IMR-90 (cell line): Measurements from ENCODE around the gene KIF6. TPM values are rescaled to one million over a fixed set of nuclear protein-coding genes. Genes with fewer than 3 reads are reported as not detected.

Experiments
- ATAC-seq: fragments of 200-7000 bp; cut with Tn5 transposase; 2 replicates; pipeline ENCODE4 v1.9.1; 2020; ENCODE audit warnings: low read depth, mild to moderate bottlenecking, moderate library complexity
- BruUV-seq: library from RNA; stranded (reverse); fragments of 400-500 nt; replicated peaks from 2 replicates; lab custom pipeline; 2021; lab: Mats Ljungman, UMichigan
- CTCF ChIA-PET: fragments of 300-600 bp; formaldehyde crosslinking; extraction: SDS; loops from one replicate; lab custom pipeline; 2021; ENCODE audit warnings: antibody characterized with exemption; lab: Yijun Ruan, JAX
- POLR2A ChIA-PET: fragments of 300-600 bp; sonication (Branson Sonifier 250); formaldehyde crosslinking; loops from one replicate; lab custom pipeline; 2022; ENCODE audit warnings: antibody characterized with exemption; ENCODE audit not compliant: unreplicated experiment; lab: Charles Lee
- DNase-seq: peaks from one replicate; pipeline ENCODE4 v3.0.0; 2013
- H2AFZ ChIP-seq: replicated peaks from 2 replicates; pipeline ENCODE3; 2013; ENCODE audit warnings: low read length, mild to moderate bottlenecking; ENCODE audit not compliant: poor library complexity
- H2AK5ac ChIP-seq: 2 replicates; pipeline ENCODE4 v1.6.1; 2013; ENCODE audit warnings: low read depth, low read length, inconsistent platforms
- H2AK9ac ChIP-seq: replicated peaks from 2 replicates; pipeline ENCODE3; 2013; ENCODE audit warnings: mild to moderate bottlenecking, low read depth, low read length, moderate library complexity; ENCODE audit not compliant: poor library complexity
- H2BK120ac ChIP-seq: 2 replicates; pipeline ENCODE4 v1.6.1; 2013; ENCODE audit warnings: low read depth, low read length, inconsistent platforms
- H2BK15ac ChIP-seq: 3 replicates; pipeline ENCODE4 v1.6.1; 2013; ENCODE audit warnings: low read depth, low read length, inconsistent platforms
- H2BK20ac ChIP-seq: 2 replicates; pipeline ENCODE4 v1.6.1; 2013; ENCODE audit warnings: low read depth, mild to moderate bottlenecking, inconsistent platforms, low read length, moderate library complexity
- H2BK5ac ChIP-seq: 2 replicates; pipeline ENCODE4 v1.6.1; 2013; ENCODE audit warnings: mild to moderate bottlenecking, low read depth, low read length, inconsistent platforms; ENCODE audit not compliant: poor library complexity, severe bottlenecking
- H3K14ac ChIP-seq: replicated peaks from 2 replicates; pipeline ENCODE4 v1.6.1; 2013; ENCODE audit warnings: low read depth, low read length, inconsistent platforms
- H3K18ac ChIP-seq: 2 replicates; pipeline ENCODE4 v1.6.1; 2013; ENCODE audit warnings: low read depth, low read length, control low read depth
- H3K23ac ChIP-seq: 2 replicates; pipeline ENCODE4 v1.6.1; 2013; ENCODE audit warnings: low read depth, low read length, inconsistent platforms
- H3K27ac ChIP-seq: 2 replicates; pipeline ENCODE4 v1.5.1; 2013; ENCODE audit warnings: mild to moderate bottlenecking, control low read depth, low read length; ENCODE audit not compliant: insufficient read depth
- H3K27me3 ChIP-seq: 2 replicates; pipeline ENCODE4 v1.6.1; 2013; ENCODE audit warnings: low read length; ENCODE audit not compliant: control insufficient read depth, insufficient read depth
- H3K36me3 ChIP-seq: 2 replicates; pipeline ENCODE4 v1.6.1; 2013; ENCODE audit warnings: low read length, mixed read lengths; ENCODE audit not compliant: control insufficient read depth, insufficient read depth
- H3K4ac ChIP-seq: 2 replicates; pipeline ENCODE4 v1.6.1; 2013; ENCODE audit warnings: low read depth, low read length, inconsistent platforms
- H3K4me1 ChIP-seq: 2 replicates; pipeline ENCODE4 v1.6.1; 2013; ENCODE audit warnings: low read length, mixed read lengths; ENCODE audit not compliant: control insufficient read depth, insufficient read depth
- H3K4me2 ChIP-seq: 2 replicates; pipeline ENCODE4 v1.6.1; 2013; ENCODE audit warnings: low read depth, mild to moderate bottlenecking, control low read depth, low read length, moderate library complexity
- H3K4me3 ChIP-seq: 2 replicates; pipeline ENCODE4 v1.5.1; 2013; ENCODE audit warnings: low read depth, mild to moderate bottlenecking, control low read depth, low read length, moderate library complexity; ENCODE audit not compliant: insufficient read depth
- H3K56ac ChIP-seq: 2 replicates; pipeline ENCODE4 v1.6.1; 2013; ENCODE audit warnings: low read length, inconsistent platforms; ENCODE audit not compliant: insufficient read depth; ENCODE audit errors: extremely low read depth
- H3K79me1 ChIP-seq, 2 experiments: 2 replicates each; pipeline ENCODE4 v1.6.1; 2013; ENCODE audit warnings: low read length in 2 of 2, inconsistent platforms in 1 of 2, low read depth in 1 of 2
- H3K9ac ChIP-seq: 2 replicates; pipeline ENCODE4 v1.6.1; 2013; ENCODE audit warnings: low read depth, low read length, control low read depth
- H3K9me1 ChIP-seq: 2 replicates; pipeline ENCODE4 v1.6.1; 2013; ENCODE audit warnings: low read length, inconsistent platforms; ENCODE audit not compliant: insufficient read depth
- H3K9me3 ChIP-seq: 2 replicates; pipeline ENCODE4 v1.6.1; 2013; ENCODE audit warnings: low read length; ENCODE audit not compliant: control insufficient read depth, insufficient read depth
- H4K20me1 ChIP-seq: 2 replicates; pipeline ENCODE4 v1.6.1; 2013; ENCODE audit warnings: low read length, inconsistent platforms; ENCODE audit not compliant: insufficient read depth
- H4K5ac ChIP-seq: 2 replicates; pipeline ENCODE4 v1.6.1; 2013; ENCODE audit warnings: mild to moderate bottlenecking, low read depth, low read length, control low read depth
- H4K8ac ChIP-seq, 2 experiments: 2 replicates each; pipeline ENCODE4 v1.6.1; 2013; ENCODE audit warnings: low read depth in 2 of 2, low read length in 2 of 2, control low read depth in 1 of 2, inconsistent platforms in 1 of 2
- H4K91ac ChIP-seq: 2 replicates; pipeline ENCODE4 v1.6.1; 2013; ENCODE audit warnings: low read depth, low read length, inconsistent platforms; ENCODE audit not compliant: insufficient read depth
- BHLHE40 ChIP-seq: fragments of 150-350 bp; IDR thresholded peaks from 2 replicates; pipeline ENCODE4 v1.6.1; 2016; ENCODE audit warnings: mild to moderate bottlenecking, low read depth, low read length
- CEBPB ChIP-seq: IDR thresholded peaks from 2 replicates; pipeline ENCODE4 v1.6.1; 2012; ENCODE audit warnings: low read depth, low read length, improper control_type of control experiment
- CTCF ChIP-seq: conservative IDR thresholded peaks from 2 replicates; pipeline ENCODE4 v1.5.1; 2012; ENCODE audit warnings: mild to moderate bottlenecking, low read depth, low read length, improper control_type of control experiment
- ELK1 ChIP-seq: fragments of 150-350 bp; IDR thresholded peaks from 2 replicates; pipeline ENCODE4 v1.6.1; 2016; ENCODE audit warnings: low read depth, mild to moderate bottlenecking, low read length, moderate library complexity, borderline replicate concordance
- FOS ChIP-seq: fragments of 150-350 bp; IDR thresholded peaks from 2 replicates; pipeline ENCODE4 v1.6.1; 2016; ENCODE audit warnings: low read depth, low read length
- MAFK ChIP-seq: IDR thresholded peaks from 2 replicates; pipeline ENCODE4 v1.6.1; 2012; ENCODE audit warnings: low read depth, low read length, improper control_type of control experiment
- MXI1 ChIP-seq: IDR thresholded peaks from 2 replicates; pipeline ENCODE4 v1.6.1; 2012; ENCODE audit warnings: low read depth, mild to moderate bottlenecking, low read length, moderate library complexity, borderline replicate concordance
- NFE2L2 ChIP-seq: fragments of 150-350 bp; IDR thresholded peaks from 2 replicates; pipeline ENCODE4 v1.6.1; 2016; ENCODE audit warnings: low read depth, mild to moderate bottlenecking, low read length
- POLR2A ChIP-seq: IDR thresholded peaks from 2 replicates; pipeline ENCODE4 v1.6.1; 2012; ENCODE audit warnings: mild to moderate bottlenecking, low read depth, low read length
- RCOR1 ChIP-seq: IDR thresholded peaks from 2 replicates; pipeline ENCODE4 v1.6.1; 2012; ENCODE audit warnings: mild to moderate bottlenecking, low read length, improper control_type of control experiment; ENCODE audit not compliant: insufficient replicate concordance
- SMC3 ChIP-seq: fragments of 150-350 bp; IDR thresholded peaks from 2 replicates; pipeline ENCODE4 v1.6.1; 2016; ENCODE audit warnings: low read depth, mild to moderate bottlenecking, antibody characterized with exemption, low read length, moderate library complexity
- USF2 ChIP-seq: fragments of 150-350 bp; IDR thresholded peaks from 2 replicates; pipeline ENCODE4 v1.6.1; 2017; ENCODE audit warnings: mild to moderate bottlenecking, antibody characterized with exemption, low read length, low read depth
- WGBS, 2 experiments: methylation state at CpG; one replicate each; pipeline versions ENCODE4 v1.1.5 to v1.1.7; 2013; ENCODE audit warnings: missing lambda C conversion rate in 2 of 2; ENCODE audit not compliant: insufficient read length in 1 of 2; ENCODE audit errors: extremely low coverage in 2 of 2; 5-methylcytosine and 5-hydroxymethylcytosine counted together
- dilution Hi-C: fragments of 300-500 bp; cut with HindIII; formaldehyde crosslinking; loops from one replicate; pipeline ENCODE4 v1.14.3; 2018; ENCODE audit warnings: low sequenced_read_pairs; ENCODE audit not compliant: unreplicated experiment
- in situ Hi-C: fragments of 300-500 bp; cut with MboI; formaldehyde crosslinking; loops from 3 replicates; pipeline ENCODE4 v1.14.3; 2019; ENCODE audit warnings: low sequenced_read_pairs, inconsistent platforms, mixed read lengths
- intact Hi-C: fragments of 100-400 bp; cut with micrococcal nuclease; formaldehyde crosslinking; loops from 2 replicates; pipeline ENCODE4 v1.10.0; 2022
- polyA plus RNA-seq, 3 experiments: library from polyadenylated mRNA; depleted of rRNA; stranded (reverse); fragments of >200 nt; gene quantifications; 2 replicates each; pipeline ENCODE4 v1.2.3, GENCODE V29; 2012; ENCODE audit warnings: low replicate concordance in 1 of 3
- total RNA-seq: library from RNA; depleted of rRNA; stranded (reverse); fragments of >200 nt; gene quantifications from 2 replicates; pipeline ENCODE4 v1.2.3, GENCODE V29; 2012

Gene KIF6
- total and polyA plus RNA-seq, 2 of the 4 experiments (the other 2 are of a cell fraction): under 0.01 to 0.10 TPM

DNA sequence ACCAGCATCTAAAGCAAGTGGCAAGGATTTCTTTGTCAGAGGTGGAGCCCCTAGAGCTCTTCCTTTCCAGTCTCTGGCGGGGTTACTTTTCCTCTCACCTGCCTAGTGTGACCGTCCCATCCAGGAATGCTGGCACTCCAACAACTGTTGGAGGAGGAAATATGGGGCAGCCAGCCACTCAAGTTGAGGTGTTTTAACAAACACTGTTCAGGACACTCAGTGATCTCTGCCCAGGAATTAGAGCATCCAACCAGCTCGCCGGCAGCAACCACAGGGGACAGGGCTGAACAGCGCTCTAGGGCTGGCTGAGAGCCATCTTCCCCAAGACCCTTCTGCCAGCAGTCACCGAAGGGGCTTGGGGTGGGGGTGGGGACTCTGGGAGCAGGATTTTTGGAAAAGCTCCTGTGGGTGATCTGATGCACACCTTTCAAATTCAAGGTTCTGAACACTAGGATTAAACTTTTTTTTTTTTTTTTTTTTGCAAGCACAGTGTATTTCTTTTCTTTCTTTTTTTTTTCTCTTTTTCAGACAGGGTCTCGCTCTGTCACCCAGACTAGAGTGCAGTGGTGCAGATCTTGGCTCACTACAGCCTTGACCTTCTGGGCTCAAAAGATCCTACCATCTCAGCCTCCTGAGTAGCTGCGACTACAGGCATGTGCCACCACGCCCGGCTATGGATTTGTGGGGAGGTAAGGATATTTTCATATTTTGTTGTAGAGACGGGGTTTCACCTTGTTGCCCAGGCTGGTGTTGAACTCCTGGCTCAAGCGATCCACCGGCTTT, 374.3 kb downstream of the KIF6 start:
- H3K4me1 ChIP-seq: no peaks in the 10 kb centered on the region
- in situ Hi-C loops (loop anchor here (25.0 kb wide), 2 partner anchors 1486 to 1686 kb away; partner anchors contain the start of genes TSPO2 and UNC5CL), dilution Hi-C loops (no loop called here), intact Hi-C loops (no loop called here)
- TF ChIP-seq SMC3 (no peak), CEBPB (no peak), RCOR1 (no peak), FOS (no peak), NFE2L2 (no peak), USF2 (no peak), MAFK (no peak), POLR2A (no peak), ELK1 (no peak), CTCF (no peak), MXI1 (no peak), BHLHE40 (no peak)
- H3K27me3 ChIP-seq: peaks cover 2% of the 10 kb centered on the region; the same call in 1 of the 2 replicates
- no peak overlapping the region for H3K4me2 ChIP-seq
- no peaks in the 10 kb centered on the region for H3K79me1 ChIP-seq
- no peak overlapping the region for H3K18ac ChIP-seq
- no peak overlapping the region for H2BK5ac ChIP-seq
- H3K27ac ChIP-seq: no peak overlapping the region
- no peak overlapping the region for H2BK120ac ChIP-seq
- no peak for ATAC-seq
- ChIA-PET POLR2A (no interaction called here), CTCF (interaction anchor here (1.4 kb wide), 1 partner anchor 10 kb away, joined by 5 read pairs; no protein-coding TSS in a partner anchor)
- no peak overlapping the region for H4K5ac ChIP-seq
- H3K36me3 ChIP-seq: no peaks in the 10 kb centered on the region
- WGBS, 2 experiments: 100% methylated on average over 2 of the region's 13 CpGs; no CpG with 5 or more reads in 1 of the 2 experiments
- H2AK9ac ChIP-seq: no peak overlapping the region
- H3K14ac ChIP-seq: no peak overlapping the region
- H3K4me3 ChIP-seq: no peak overlapping the region
- no peak overlapping the region for H2AFZ ChIP-seq
- no peak overlapping the region for H3K23ac ChIP-seq
- BruUV-seq: no TSS peak
- H3K9ac ChIP-seq: no peak overlapping the region
- H2BK15ac ChIP-seq: no peak overlapping the region
- DNase-seq: no peak
- no peak overlapping the region for H4K91ac ChIP-seq
- no peak overlapping the region for H3K56ac ChIP-seq
- no peaks in the 10 kb centered on the region for H3K9me1 ChIP-seq
- no peak overlapping the region for H4K8ac ChIP-seq
- no peak overlapping the region for H3K4ac ChIP-seq
- H4K20me1 ChIP-seq: no peaks in the 10 kb centered on the region
- H3K9me3 ChIP-seq: no peaks in the 10 kb centered on the region
- no peak overlapping the region for H2BK20ac ChIP-seq
- H2AK5ac ChIP-seq: no peak overlapping the region
